PC-3 (cell line): ENCODE measurements around the gene NADK2. TPM values are rescaled to one million over a fixed set of nuclear protein-coding genes. Genes with fewer than 3 reads are reported as not detected.

Experiments used
- ATAC-seq: fragments of 200-7000 bp; cut with Tn5 transposase; 2 replicates; pipeline ENCODE4 v1.9.1; 2020; ENCODE audit warnings: mild to moderate bottlenecking, moderate library complexity
- BruUV-seq: library from RNA; stranded (reverse); fragments of 400-500 nt; replicated peaks from 2 replicates; lab custom pipeline; 2021; lab: Mats Ljungman, UMichigan
- CTCF ChIA-PET: fragments of 300-600 bp; sonication (Branson Sonifier 250); formaldehyde crosslinking; loops from one replicate; lab custom pipeline; 2022; ENCODE audit warnings: antibody characterized with exemption; lab: Charles Lee
- POLR2A ChIA-PET: fragments of 300-600 bp; sonication (Branson Sonifier 250); formaldehyde crosslinking; loops from one replicate; lab custom pipeline; 2022; ENCODE audit warnings: antibody characterized with exemption; ENCODE audit not compliant: unreplicated experiment; lab: Charles Lee
- DNase-seq: peaks from one replicate; pipeline ENCODE4 v3.0.0-alpha.2; 2015
- H2AFZ ChIP-seq: fragments of 300-600 bp; sonication (generic); 2 replicates; pipeline ENCODE4 v1.6.0; 2016; ENCODE audit warnings: antibody characterized with exemption, low read length
- H3F3A ChIP-seq: fragments of 300-600 bp; sonication (generic); one replicate; pipeline ENCODE4 v1.6.0; 2017; ENCODE audit warnings: antibody characterized with exemption, low read length, control low read depth, mild to moderate bottlenecking; ENCODE audit not compliant: unreplicated experiment
- H3K27ac ChIP-seq: fragments of 300-600 bp; sonication (generic); 2 replicates; pipeline ENCODE4 v1.5.1; 2016; ENCODE audit warnings: mild to moderate bottlenecking, low read length
- H3K27me3 ChIP-seq: fragments of 300-600 bp; sonication (generic); 2 replicates; pipeline ENCODE4 v1.6.1; 2016; ENCODE audit warnings: low read length, mixed read lengths
- H3K36me3 ChIP-seq: fragments of 300-600 bp; sonication (generic); 2 replicates; pipeline ENCODE4 v1.6.1; 2016; ENCODE audit warnings: low read depth, mixed run types, low read length, mixed read lengths
- H3K4me1 ChIP-seq: fragments of 300-600 bp; sonication (generic); 2 replicates; pipeline ENCODE4 v1.5.1; 2016; ENCODE audit warnings: low read length; ENCODE audit not compliant: insufficient read depth
- H3K4me2 ChIP-seq: fragments of 300-600 bp; sonication (generic); 2 replicates; pipeline ENCODE4 v1.6.0; 2016; ENCODE audit warnings: low read length
- H3K4me3 ChIP-seq: fragments of 300-600 bp; sonication (generic); 2 replicates; pipeline ENCODE4 v1.5.1; 2016; ENCODE audit warnings: mild to moderate bottlenecking, low read length, mixed read lengths
- H3K79me2 ChIP-seq: fragments of 300-600 bp; sonication (generic); 2 replicates; pipeline ENCODE4 v1.6.1; 2017; ENCODE audit warnings: low read length, mixed read lengths
- H3K9ac ChIP-seq: fragments of 300-600 bp; sonication (generic); 2 replicates; pipeline ENCODE4 v1.6.0; 2016; ENCODE audit warnings: mild to moderate bottlenecking, low read length
- H3K9me2 ChIP-seq: fragments of 300-600 bp; sonication (generic); replicated peaks from 2 replicates; pipeline ENCODE4 v1.6.1; 2016; ENCODE audit warnings: mixed run types, low read length, mixed read lengths
- H3K9me3 ChIP-seq: fragments of 300-600 bp; sonication (generic); 2 replicates; pipeline ENCODE4 v1.6.1; 2016; ENCODE audit warnings: low read length, mixed read lengths
- H4K20me1 ChIP-seq: fragments of 300-600 bp; sonication (generic); 2 replicates; pipeline ENCODE4 v1.6.1; 2016; ENCODE audit warnings: low read length, mixed read lengths
- EZH2 ChIP-seq: fragments of 300-600 bp; sonication (generic); IDR thresholded peaks from one replicate; pipeline ENCODE4 v1.6.1; 2017; ENCODE audit warnings: antibody characterized with exemption, mild to moderate bottlenecking, low read length; ENCODE audit not compliant: unreplicated experiment
- EZH2phosphoT487 ChIP-seq: fragments of 300-600 bp; sonication (generic); IDR thresholded peaks from 2 replicates; pipeline ENCODE4 v1.6.1; 2018; ENCODE audit warnings: mild to moderate bottlenecking, antibody characterized with exemption, low read length, borderline replicate concordance
- intact Hi-C: fragments of 100-400 bp; cut with micrococcal nuclease; formaldehyde crosslinking; loops from 2 replicates; pipeline ENCODE4 v1.9.0; 2023
- total RNA-seq: library from RNA; depleted of rRNA; stranded (reverse); fragments of >200 nt; gene quantifications from 2 replicates; pipeline ENCODE4 v1.2.3, GENCODE V29; 2014
- TF ChIP-seq, protein P1 (sequence below): fragments of 300-600 bp; sonication (generic); conservative IDR thresholded peaks from 2 replicates; pipeline ENCODE4 v1.5.1; 2017; ENCODE audit warnings: antibody characterized with exemption, low read depth, mild to moderate bottlenecking, low read length

Gene NADK2
- total RNA-seq, 1 experiment from 2014 or later: 17.7 TPM

DNA sequence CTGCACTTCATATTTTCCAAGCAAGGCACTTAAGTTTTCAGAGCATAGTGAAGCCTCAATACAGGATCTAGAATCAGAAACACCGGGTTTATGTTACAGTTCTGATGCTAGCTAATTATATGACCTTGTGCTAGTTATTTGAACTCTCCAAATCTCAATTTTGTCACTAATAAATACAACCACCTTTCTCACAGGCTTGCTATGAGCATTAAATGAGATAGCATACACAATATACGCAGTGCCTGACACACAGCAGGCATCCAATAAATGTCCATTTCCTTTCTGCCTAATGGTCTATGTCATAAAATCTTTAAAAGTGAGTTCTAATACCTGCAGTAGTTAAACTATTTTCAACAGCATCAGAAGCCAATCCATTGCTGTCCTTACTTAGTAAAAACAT, 32.9 kb downstream of the NADK2 start:
- no peaks in the 10 kb centered on the region for H3K79me2 ChIP-seq
- no peak overlapping the region for H3K4me3 ChIP-seq
- no peak for DNase-seq
- H4K20me1 ChIP-seq: no peaks in the 10 kb centered on the region
- no peaks in the 10 kb centered on the region for H3K9me3 ChIP-seq
- H3K27ac ChIP-seq: no peak overlapping the region
- H3K4me2 ChIP-seq: no peak overlapping the region
- no TSS peak for BruUV-seq
- POLR2A ChIA-PET: interaction anchor here (0.6 kb wide), 1 partner anchor 19 kb away, joined by 5 read pairs; no protein-coding TSS in a partner anchor
- no peak overlapping the region for H3K9ac ChIP-seq
- H3K9me2 ChIP-seq: no peaks in the 10 kb centered on the region
- no peaks in the 10 kb centered on the region for H3F3A ChIP-seq
- CTCF ChIA-PET: no interaction called here
- no peaks in the 10 kb centered on the region for H3K27me3 ChIP-seq
- H2AFZ ChIP-seq: no peak overlapping the region
- peaks cover 2% of the 10 kb centered on the region for H3K36me3 ChIP-seq
- no peak for TF ChIP-seq EZH2
- TF ChIP-seq, protein P1, sequence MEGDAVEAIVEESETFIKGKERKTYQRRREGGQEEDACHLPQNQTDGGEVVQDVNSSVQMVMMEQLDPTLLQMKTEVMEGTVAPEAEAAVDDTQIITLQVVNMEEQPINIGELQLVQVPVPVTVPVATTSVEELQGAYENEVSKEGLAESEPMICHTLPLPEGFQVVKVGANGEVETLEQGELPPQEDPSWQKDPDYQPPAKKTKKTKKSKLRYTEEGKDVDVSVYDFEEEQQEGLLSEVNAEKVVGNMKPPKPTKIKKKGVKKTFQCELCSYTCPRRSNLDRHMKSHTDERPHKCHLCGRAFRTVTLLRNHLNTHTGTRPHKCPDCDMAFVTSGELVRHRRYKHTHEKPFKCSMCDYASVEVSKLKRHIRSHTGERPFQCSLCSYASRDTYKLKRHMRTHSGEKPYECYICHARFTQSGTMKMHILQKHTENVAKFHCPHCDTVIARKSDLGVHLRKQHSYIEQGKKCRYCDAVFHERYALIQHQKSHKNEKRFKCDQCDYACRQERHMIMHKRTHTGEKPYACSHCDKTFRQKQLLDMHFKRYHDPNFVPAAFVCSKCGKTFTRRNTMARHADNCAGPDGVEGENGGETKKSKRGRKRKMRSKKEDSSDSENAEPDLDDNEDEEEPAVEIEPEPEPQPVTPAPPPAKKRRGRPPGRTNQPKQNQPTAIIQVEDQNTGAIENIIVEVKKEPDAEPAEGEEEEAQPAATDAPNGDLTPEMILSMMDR: no peak
- no peak for TF ChIP-seq EZH2phosphoT487
- no peak for ATAC-seq
- H3K4me1 ChIP-seq: peaks cover 10% of the 10 kb centered on the region
- intact Hi-C loops: no loop called here

DNA sequence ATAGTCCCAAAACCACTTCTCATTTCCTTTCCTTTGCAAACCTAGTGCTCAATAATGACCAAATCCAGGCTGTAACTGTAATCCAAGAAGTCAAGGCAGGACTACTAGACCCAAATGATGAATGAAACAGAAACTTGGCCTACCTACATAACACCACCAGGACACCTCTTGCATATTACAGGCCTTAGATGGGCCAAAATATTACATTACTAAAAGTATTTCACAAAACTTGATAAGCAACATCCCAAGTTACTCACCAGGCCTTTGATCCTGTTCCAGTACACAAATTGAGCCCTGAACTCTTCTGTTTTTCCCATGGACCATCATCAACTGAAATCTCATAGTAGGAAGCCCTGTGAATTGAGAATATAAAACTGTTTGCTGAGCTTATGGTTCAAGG, 34.8 kb downstream of the NADK2 start:
- POLR2A ChIA-PET: no interaction called here
- intact Hi-C loops: no loop called here

DNA sequence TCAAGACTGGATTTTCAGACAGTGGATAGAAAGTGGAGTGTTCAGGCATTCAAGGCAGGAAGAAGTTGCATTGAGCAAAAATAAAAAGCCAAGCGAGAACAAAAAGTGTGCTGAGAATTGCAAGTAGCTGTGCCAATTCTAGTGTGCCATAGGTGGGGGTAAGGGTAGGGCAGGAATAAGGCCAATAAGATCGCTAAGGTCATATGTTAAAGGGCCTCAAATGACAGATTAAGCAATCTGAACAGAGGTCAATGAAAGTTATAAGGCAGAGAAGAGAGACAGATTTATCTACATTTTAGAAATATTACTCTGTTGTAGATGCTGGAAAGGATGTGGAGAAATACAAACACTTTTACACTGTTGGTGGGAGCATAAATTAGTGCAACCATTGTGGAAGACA, 36.4 kb downstream of the NADK2 start:
- no peak for ATAC-seq
- Histone ChIP-seq H4K20me1 (no peaks in the 10 kb centered on the region), H3K9me3 (no peaks in the 10 kb centered on the region), H3K36me3 (peaks cover 2% of the 10 kb centered on the region), H3K4me3 (no peak overlapping the region), H3K27ac (no peak overlapping the region), H3K4me1 (peaks cover 23% of the 10 kb centered on the region), H3K79me2 (no peaks in the 10 kb centered on the region), H3K27me3 (no peaks in the 10 kb centered on the region), H3F3A (no peaks in the 10 kb centered on the region), H3K9ac (no peak overlapping the region), H3K4me2 (no peak overlapping the region), H2AFZ (no peak overlapping the region), H3K9me2 (no peaks in the 10 kb centered on the region)
- ChIA-PET CTCF (no interaction called here), POLR2A (no interaction called here)
- intact Hi-C loops: no loop called here
- no TSS peak for BruUV-seq
- DNase-seq: no peak
- TF ChIP-seq, protein P1: no peak
- TF ChIP-seq EZH2: no peak
- no peak for TF ChIP-seq EZH2phosphoT487

More for the DNA sequence above, 34.8 kb downstream of the NADK2 start:
- Histone ChIP-seq H4K20me1 (no peaks in the 10 kb centered on the region), H3K4me2 (no peak overlapping the region), H3K79me2 (no peaks in the 10 kb centered on the region), H3K9me3 (no peaks in the 10 kb centered on the region), H3K9ac (no peak overlapping the region), H3K4me3 (no peak overlapping the region), H3K27ac (no peak overlapping the region), H3K36me3 (peaks cover 2% of the 10 kb centered on the region), H3F3A (no peaks in the 10 kb centered on the region), H2AFZ (no peak overlapping the region), H3K27me3 (no peaks in the 10 kb centered on the region), H3K4me1 (peaks cover 20% of the 10 kb centered on the region), H3K9me2 (no peaks in the 10 kb centered on the region)
- ATAC-seq (no peak), DNase-seq (no peak)
- TF ChIP-seq EZH2phosphoT487 (no peak), EZH2 (no peak)
- TF ChIP-seq, protein P1: no peak
- CTCF ChIA-PET: interaction anchor here (0.9 kb wide), 1 partner anchor 128 kb away, joined by 3 read pairs; no protein-coding TSS in a partner anchor
- no TSS peak for BruUV-seq
